Keratinocyte (primary cell): ENCODE data around the gene ZNF442. TPM values are rescaled to one million over a fixed set of nuclear protein-coding genes. Genes with fewer than 3 reads are reported as not detected.

Experiments used
- DNase-seq: peaks from one replicate; pipeline ENCODE4 v3.0.0-alpha.2; 2011; ENCODE audit warnings: low read depth, missing footprints, low spot score
- FAIRE-seq: peaks from 2 replicates; lab custom pipeline; 2011; peaks lifted over from hg19 to GRCh38; lab: Jason Lieb, UNC
- H2AFZ ChIP-seq: 2 replicates; pipeline ENCODE4 v1.6.0; 2012; ENCODE audit warnings: low read length, control low read depth, inconsistent platforms; ENCODE audit not compliant: control insufficient read depth
- H3K27ac ChIP-seq: 2 replicates; pipeline ENCODE4 v1.5.1; 2011; ENCODE audit warnings: low read length; ENCODE audit not compliant: control insufficient read depth, insufficient read depth
- H3K27me3 ChIP-seq: 3 replicates; pipeline ENCODE4 v1.6.0; 2011; ENCODE audit warnings: low read length; ENCODE audit not compliant: control insufficient read depth, insufficient read depth; ENCODE audit errors: extremely low read depth
- H3K36me3 ChIP-seq, 2 experiments: 2 replicates in 1 of 2; 3 replicates in 1 of 2; pipeline ENCODE4 v1.5.1; 2011; ENCODE audit warnings: low read length in 2 of 2, mild to moderate bottlenecking in 1 of 2; ENCODE audit not compliant: control insufficient read depth in 2 of 2, insufficient read depth in 2 of 2; ENCODE audit errors: extremely low read depth in 1 of 2
- H3K4me1 ChIP-seq: 3 replicates; pipeline ENCODE4 v1.5.1; 2011; ENCODE audit warnings: low read length; ENCODE audit not compliant: control insufficient read depth, insufficient read depth; ENCODE audit errors: extremely low read depth
- H3K4me2 ChIP-seq: 3 replicates; pipeline ENCODE4 v1.6.0; 2011; ENCODE audit warnings: low read depth, low read length; ENCODE audit not compliant: control insufficient read depth, insufficient read depth; ENCODE audit errors: extremely low read depth
- H3K4me3 ChIP-seq, 3 experiments: fragments of 200-600 bp in 1 of 3; sonication (generic) in 1 of 3; 2 replicates in 2 of 3; 3 replicates in 1 of 3; pipeline ENCODE4 v1.5.1; 2011 to 2016; ENCODE audit warnings: low read length in 3 of 3, mild to moderate bottlenecking in 3 of 3, control low read depth in 2 of 3, inconsistent platforms in 1 of 3, low read depth in 1 of 3, mixed read lengths in 1 of 3, mixed run types in 1 of 3, moderate library complexity in 1 of 3; ENCODE audit not compliant: control insufficient read depth in 2 of 3, insufficient read depth in 2 of 3; ENCODE audit errors: extremely low read depth in 1 of 3
- H3K79me2 ChIP-seq: 2 replicates; pipeline ENCODE4 v1.6.0; 2012; ENCODE audit warnings: low read length; ENCODE audit not compliant: control insufficient read depth, insufficient read depth
- H3K9ac ChIP-seq: 3 replicates; pipeline ENCODE4 v1.6.0; 2011; ENCODE audit warnings: low read length; ENCODE audit not compliant: control insufficient read depth, insufficient read depth; ENCODE audit errors: extremely low read depth
- H3K9me1 ChIP-seq: 3 replicates; pipeline ENCODE4 v1.6.0; 2011; ENCODE audit warnings: low read length; ENCODE audit not compliant: control insufficient read depth, insufficient read depth; ENCODE audit errors: extremely low read depth
- H3K9me3 ChIP-seq: 2 replicates; pipeline ENCODE4 v1.5.1; 2012; ENCODE audit warnings: low read depth, low read length; ENCODE audit not compliant: control insufficient read depth
- H4K20me1 ChIP-seq: 3 replicates; pipeline ENCODE4 v1.6.0; 2011; ENCODE audit warnings: low read length; ENCODE audit not compliant: control insufficient read depth, insufficient read depth; ENCODE audit errors: extremely low read depth
- EZH2 ChIP-seq: IDR thresholded peaks from one replicate; pipeline ENCODE4 v1.6.1; 2012; ENCODE audit warnings: inconsistent platforms, mild to moderate bottlenecking, low read length, moderate library complexity
- dilution Hi-C: fragments of 300-500 bp; cut with MboI; formaldehyde crosslinking; loops from one replicate; pipeline ENCODE4 v1.7.0; 2020; ENCODE audit warnings: low sequenced_read_pairs; ENCODE audit not compliant: extremely low pct_ligation_motif_present
- polyA plus RNA-seq, 5 experiments: library from polyadenylated mRNA; depleted of rRNA in 3 of 5; stranded (reverse) in 3 of 5; stranded (forward) in 1 of 5; unstranded in 1 of 5; fragments of >200 nt; gene quantifications; 1 replicate in 1 of 5; 2 replicates in 3 of 5; 3 replicates in 1 of 5; pipeline versions ENCODE4 v1.2.1 to v1.2.3, GENCODE V29; 2011 to 2012; ENCODE audit warnings: missing spikeins in 2 of 5, low read depth in 1 of 5, low replicate concordance in 1 of 5
- TF ChIP-seq, protein P1 (sequence below), 3 experiments: IDR thresholded peaks in 1 of 3; conservative IDR thresholded peaks in 1 of 3; optimal IDR thresholded peaks in 1 of 3; 2 replicates in 2 of 3; 3 replicates in 1 of 3; pipeline versions ENCODE3 to v1.5.1; 2011; ENCODE audit warnings: low read length in 3 of 3, mild to moderate bottlenecking in 3 of 3, moderate library complexity in 2 of 3, control low read depth in 1 of 3, inconsistent platforms in 1 of 3; ENCODE audit not compliant: insufficient read depth in 2 of 3; ENCODE audit errors: extremely low read depth in 1 of 3

ZNF442 gene
- polyA plus RNA-seq, 1 donor (not counting 4 experiments of a cell fraction or from before 2014, with no cell fraction given): 0.89 TPM

DNA sequence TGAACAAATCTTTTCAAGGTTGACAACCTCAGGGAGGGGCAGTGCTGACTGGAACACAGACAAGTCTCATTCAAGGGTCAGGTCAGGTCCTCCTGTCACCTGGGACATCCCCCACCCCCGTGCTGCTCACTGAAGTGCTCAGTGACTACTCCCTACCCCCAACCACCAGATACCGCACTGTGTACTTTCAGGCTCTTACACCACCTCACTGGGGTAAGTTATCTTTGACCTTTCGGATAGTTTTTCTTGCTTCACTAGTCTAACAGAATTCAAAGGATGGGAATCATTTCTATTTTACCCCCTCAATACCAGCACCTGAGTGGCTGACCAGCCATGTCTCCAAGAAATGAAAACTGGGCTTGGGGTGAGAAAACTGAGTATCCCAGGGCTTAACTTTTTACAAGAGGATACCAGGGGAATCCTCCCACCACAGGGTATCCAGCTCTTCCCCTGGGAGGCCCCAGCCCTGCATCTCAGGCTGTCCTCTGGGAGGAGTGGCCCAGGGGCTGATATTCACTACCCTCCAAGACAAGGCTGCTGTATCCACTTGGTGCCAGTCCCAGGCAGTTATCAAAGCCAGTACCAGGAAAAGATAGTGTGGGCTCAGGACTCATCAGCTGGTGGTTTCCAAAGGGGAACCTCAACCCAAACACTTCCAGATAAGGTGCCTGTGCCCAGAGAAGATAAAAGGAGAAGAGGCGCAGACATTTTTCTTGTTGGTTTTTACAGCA, 34.1 kb downstream of the ZNF442 start:
- no peaks in the 10 kb centered on the region for H4K20me1 ChIP-seq
- FAIRE-seq (no peak), DNase-seq (no peak)
- H2AFZ ChIP-seq: no peak overlapping the region
- H3K9me3 ChIP-seq: no peaks in the 10 kb centered on the region
- H3K4me3 ChIP-seq: no peak overlapping the region
- H3K4me2 ChIP-seq: no peak overlapping the region
- H3K27me3 ChIP-seq: no peaks in the 10 kb centered on the region
- H3K4me1 ChIP-seq: peaks cover 18% of the 10 kb centered on the region
- no peak overlapping the region for H3K27ac ChIP-seq
- no peak for TF ChIP-seq EZH2
- TF ChIP-seq, protein P1, sequence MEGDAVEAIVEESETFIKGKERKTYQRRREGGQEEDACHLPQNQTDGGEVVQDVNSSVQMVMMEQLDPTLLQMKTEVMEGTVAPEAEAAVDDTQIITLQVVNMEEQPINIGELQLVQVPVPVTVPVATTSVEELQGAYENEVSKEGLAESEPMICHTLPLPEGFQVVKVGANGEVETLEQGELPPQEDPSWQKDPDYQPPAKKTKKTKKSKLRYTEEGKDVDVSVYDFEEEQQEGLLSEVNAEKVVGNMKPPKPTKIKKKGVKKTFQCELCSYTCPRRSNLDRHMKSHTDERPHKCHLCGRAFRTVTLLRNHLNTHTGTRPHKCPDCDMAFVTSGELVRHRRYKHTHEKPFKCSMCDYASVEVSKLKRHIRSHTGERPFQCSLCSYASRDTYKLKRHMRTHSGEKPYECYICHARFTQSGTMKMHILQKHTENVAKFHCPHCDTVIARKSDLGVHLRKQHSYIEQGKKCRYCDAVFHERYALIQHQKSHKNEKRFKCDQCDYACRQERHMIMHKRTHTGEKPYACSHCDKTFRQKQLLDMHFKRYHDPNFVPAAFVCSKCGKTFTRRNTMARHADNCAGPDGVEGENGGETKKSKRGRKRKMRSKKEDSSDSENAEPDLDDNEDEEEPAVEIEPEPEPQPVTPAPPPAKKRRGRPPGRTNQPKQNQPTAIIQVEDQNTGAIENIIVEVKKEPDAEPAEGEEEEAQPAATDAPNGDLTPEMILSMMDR (optimal IDR thresholded peaks at IDR 0.05 in 1 of 3, IDR thresholded peaks at IDR 0.05 in 1 of 3, conservative IDR thresholded peaks at IDR 0.05 in 1 of 3; ENCODE audit: extremely low read depth in 1 of 3, insufficient read depth in 2 of 3, low read length in 3 of 3): no peak
- H3K79me2 ChIP-seq: peaks cover 1% of the 10 kb centered on the region
- H3K36me3 ChIP-seq: no peaks in the 10 kb centered on the region
- H3K9me1 ChIP-seq: no peaks in the 10 kb centered on the region
- no peak overlapping the region for H3K9ac ChIP-seq
- dilution Hi-C loops: no loop called here

DNA sequence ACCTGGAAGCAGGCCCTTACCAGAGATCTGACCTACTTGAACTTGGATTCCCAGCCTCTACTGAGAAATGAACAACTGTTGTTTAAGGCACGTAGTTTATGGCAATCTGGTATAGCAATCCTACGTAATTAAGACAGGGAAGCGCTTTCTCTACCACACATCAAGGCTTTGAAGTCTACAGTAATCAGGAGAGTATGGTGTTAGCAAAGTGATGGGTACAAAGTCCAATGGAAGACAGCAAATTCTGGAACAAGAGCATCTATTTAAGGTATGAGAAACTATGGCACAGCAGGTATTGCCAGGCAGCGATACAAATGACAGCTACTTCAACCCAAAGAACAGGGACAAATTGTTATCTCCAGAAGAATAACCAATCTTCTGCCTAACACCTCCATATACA, 35.1 kb downstream of the ZNF442 start:
- Histone ChIP-seq H3K9me1 (no peaks in the 10 kb centered on the region), H3K4me1 (peaks cover 18% of the 10 kb centered on the region), H2AFZ (no peak overlapping the region), H3K4me2 (no peak overlapping the region), H3K9ac (no peak overlapping the region), H3K4me3 (no peak overlapping the region), H3K79me2 (peaks cover 1% of the 10 kb centered on the region), H3K36me3 (no peaks in the 10 kb centered on the region), H3K27ac (no peak overlapping the region), H3K27me3 (no peaks in the 10 kb centered on the region), H3K9me3 (no peaks in the 10 kb centered on the region), H4K20me1 (no peaks in the 10 kb centered on the region)
- FAIRE-seq: no peak
- no peak for DNase-seq
- no peak for TF ChIP-seq EZH2
- TF ChIP-seq, protein P1 (optimal IDR thresholded peaks at IDR 0.05 in 1 of 3, IDR thresholded peaks at IDR 0.05 in 1 of 3, conservative IDR thresholded peaks at IDR 0.05 in 1 of 3; ENCODE audit: extremely low read depth in 1 of 3, insufficient read depth in 2 of 3, low read length in 3 of 3): no peak
- dilution Hi-C loops: no loop called here
